A549 (cell line): Measurements from ENCODE around the gene ACOX1. TPM values are rescaled to one million over a fixed set of nuclear protein-coding genes. Genes with fewer than 3 reads are reported as not detected.

Experiments used
- ATAC-seq, 2 experiments: fragments of 200-7000 bp in 1 of 2; fragments of >200 bp in 1 of 2; cut with Nextera tagmentation in 1 of 2; cut with Tn5 transposase in 1 of 2; 3 replicates each; pipeline versions ENCODE4 v1.8.0 to v1.9.1; 2018 to 2020; ENCODE audit warnings: mild to moderate bottlenecking in 1 of 2, moderate library complexity in 1 of 2
- CTCF ChIA-PET: fragments of 300-600 bp; sonication (Branson Sonifier 250); formaldehyde crosslinking; extraction: SDS; loops from one replicate; lab custom pipeline; 2021; ENCODE audit warnings: antibody characterized with exemption, inconsistent platforms; lab: Yijun Ruan, JAX
- POLR2A ChIA-PET: fragments of 350-600 bp; formaldehyde crosslinking; extraction: SDS; loops from one replicate; lab custom pipeline; 2021; ENCODE audit warnings: antibody characterized with exemption, inconsistent platforms; lab: Yijun Ruan, JAX
- DNase-seq, 2 experiments: peaks; one replicate each; pipeline versions ENCODE4 v3.0.0 to v3.0.0-alpha.2; 2011 to 2016; ENCODE audit warnings: low read depth in 1 of 2, low spot score in 1 of 2
- FAIRE-seq: peaks from 2 replicates; lab custom pipeline; 2011; peaks lifted over from hg19 to GRCh38; lab: Jason Lieb, UNC
- H3K27ac ChIP-seq, 2 experiments: fragments of >200 bp; sonication (Bioruptor Twin); formaldehyde crosslinking; 3 replicates each; pipeline ENCODE4 v1.5.1; 2016 to 2017
- H3K4me1 ChIP-seq: fragments of >200 bp; sonication (Bioruptor Twin); formaldehyde crosslinking; 3 replicates; pipeline ENCODE4 v1.6.1; 2016
- H3K4me2 ChIP-seq: fragments of >200 bp; sonication (Bioruptor Twin); formaldehyde crosslinking; 3 replicates; pipeline ENCODE4 v1.6.1; 2016
- H3K4me3 ChIP-seq: fragments of >200 bp; sonication (Bioruptor Twin); formaldehyde crosslinking; 3 replicates; pipeline ENCODE4 v1.5.1; 2016
- H3K9me3 ChIP-seq: fragments of >200 bp; sonication (Bioruptor Twin); formaldehyde crosslinking; 3 replicates; pipeline ENCODE4 v1.6.1; 2016
- BCL3 ChIP-seq: fragments of >200 bp; sonication (Bioruptor Twin); formaldehyde crosslinking; IDR thresholded peaks from 3 replicates; pipeline ENCODE4 v1.6.1; 2016
- HDAC2 ChIP-seq: fragments of 200-600 bp; sonication (generic); IDR thresholded peaks from 2 replicates; pipeline ENCODE4 v1.6.1; 2016
- KDM1A ChIP-seq: fragments of 200-600 bp; sonication (generic); IDR thresholded peaks from 2 replicates; pipeline ENCODE4 v1.6.1; 2016; ENCODE audit warnings: low read depth, mild to moderate bottlenecking
- KDM5A ChIP-seq: fragments of 200-600 bp; sonication (generic); IDR thresholded peaks from 2 replicates; pipeline ENCODE4 v1.6.1; 2016; ENCODE audit warnings: antibody characterized with exemption, mild to moderate bottlenecking
- MAFK ChIP-seq: fragments of 450-650 bp; IDR thresholded peaks from 2 replicates; pipeline ENCODE4 v1.6.1; 2014; ENCODE audit not compliant: partially characterized antibody
- NPAS2 ChIP-seq: fragments of 250-450 bp; sonication (Bioruptor Pico); IDR thresholded peaks from 2 replicates; pipeline ENCODE4 v1.8.0; 2022; ENCODE audit warnings: mild to moderate bottlenecking, moderate library complexity, borderline replicate concordance
- PHF8 ChIP-seq: fragments of 200-600 bp; sonication (generic); IDR thresholded peaks from 2 replicates; pipeline ENCODE4 v1.6.1; 2016; ENCODE audit warnings: low read depth, mild to moderate bottlenecking, antibody characterized with exemption, moderate library complexity, borderline replicate concordance
- RAD21 ChIP-seq, 2 experiments: fragments of >200 bp in 1 of 2; sonication (Bioruptor Twin) in 1 of 2; formaldehyde crosslinking in 1 of 2; IDR thresholded peaks in 1 of 2; conservative IDR thresholded peaks in 1 of 2; 2 replicates in 1 of 2; 3 replicates in 1 of 2; pipeline ENCODE4 v1.6.1; 2012 to 2018; ENCODE audit warnings: inconsistent platforms in 1 of 2
- RCOR1 ChIP-seq: fragments of 150-350 bp; IDR thresholded peaks from 2 replicates; pipeline ENCODE4 v1.6.1; 2014; ENCODE audit warnings: antibody characterized with exemption, low read length, low read depth
- SMC3 ChIP-seq: fragments of >200 bp; sonication (Bioruptor Twin); formaldehyde crosslinking; IDR thresholded peaks from 3 replicates; pipeline ENCODE4 v1.6.1; 2018; ENCODE audit warnings: inconsistent platforms
- ZFP36 ChIP-seq: fragments of 450-650 bp; IDR thresholded peaks from 2 replicates; pipeline ENCODE4 v1.6.1; 2014; ENCODE audit warnings: borderline replicate concordance; ENCODE audit not compliant: partially characterized antibody
- WGBS: methylation state at CpG from one replicate; pipeline ENCODE4 v1.1.6; 2017; ENCODE audit errors: missing lambda C conversion rate; 5-methylcytosine and 5-hydroxymethylcytosine counted together
- polyA plus RNA-seq, 4 experiments: library from polyadenylated mRNA; depleted of rRNA in 3 of 4; stranded (reverse); fragments of >200 nt; fragmentation: RNase III in 1 of 4; extraction: RNeasy Plus Mini Kit Qiagen cat#74134 plus additional on column Dnase treatment in 1 of 4; gene quantifications; 2 replicates in 3 of 4; 3 replicates in 1 of 4; pipeline ENCODE4 v1.2.3, GENCODE V29; 2011 to 2017

ACOX1 gene
- polyA plus RNA-seq, 2 of the 4 experiments (the other 2 are of a cell fraction) = 17.9 to 31.1 TPM

- POLR2A ChIA-PET = no interaction called here
- TF ChIP-seq KDM1A = no peak
- TF ChIP-seq SMC3 = no peak
- no peak for TF ChIP-seq NPAS2 (CRISPR knock-in tag)
- TF ChIP-seq RAD21 (conservative IDR thresholded peaks at IDR 0.05 in 1 of 2, IDR thresholded peaks at IDR 0.05 in 1 of 2) = no peak
- TF ChIP-seq PHF8 = no peak
- no peak for TF ChIP-seq ZFP36
- no peak for TF ChIP-seq BCL3
- TF ChIP-seq, all 56 proteins: peak for 0
- no peak overlapping the region for H3K27ac ChIP-seq
- CTCF ChIA-PET = interaction anchor here (3.4 kb wide), 1 partner anchor 15 kb away, joined by 36 read pairs; the partner anchor contains the start of gene CDK3
- peaks cover 12% of the 10 kb centered on the region; the same call in 2 of the 3 replicates for H3K4me1 ChIP-seq
- H3K4me2 ChIP-seq = no peak overlapping the region
- H3K9me3 ChIP-seq = no peaks in the 10 kb centered on the region
- ATAC-seq (no peak), DNase-seq (no peak), FAIRE-seq (no peak)
- WGBS = 89% methylated on average over 4 of the region's 4 CpGs
- no peak overlapping the region for H3K4me3 ChIP-seq
Measured at GRCh38 chr17:75985986-75986385, 7.0 kb upstream of the ACOX1 start.

GRCh38 chr17:75983501-75984181 is 4.7 kb upstream of the ACOX1 start:
- WGBS = 79% methylated on average over 6 of the region's 6 CpGs
- no peak for TF ChIP-seq SMC3
- no peak overlapping the region for H3K4me2 ChIP-seq
- H3K4me1 ChIP-seq = peaks cover 20% of the 10 kb centered on the region; the same call in 2 of the 3 replicates
- FAIRE-seq (no peak), DNase-seq (no peak), ATAC-seq (no peak)
- no peak overlapping the region for H3K27ac ChIP-seq
- ChIA-PET POLR2A (no interaction called here), CTCF (interaction anchor here (0.6 to 3.4 kb wide), 9 partner anchors 13 to 388 kb away, joined by 3 to 36 read pairs (median 4); partner anchors contain the start of gene CDK3)
- no peaks in the 10 kb centered on the region for H3K9me3 ChIP-seq
- no peak overlapping the region for H3K4me3 ChIP-seq

- Histone ChIP-seq H3K4me2 (peak overlapping the region; percentile 82; the same call in 1 of the 3 replicates), H3K4me3 (no peak overlapping the region)
Measured at GRCh38 chr17:75981019-75981615, 2.2 kb upstream of the ACOX1 start.

GRCh38 chr17:75980188-75981018 is 1.4 kb upstream of the ACOX1 start:
- FAIRE-seq = no peak
- peak overlapping the region; percentile 84 for H3K4me3 ChIP-seq
- ChIA-PET CTCF (interaction anchor here (0.6 to 1.9 kb wide), 11 partner anchors 9 to 480 kb away, joined by 3 to 7 read pairs (median 4); partner anchors contain the start of genes CDK3 and MRPL38), POLR2A (interaction anchor here (0.6 to 0.7 kb wide), 3 partner anchors 137 to 200 kb away, joined by 3 to 4 read pairs (median 3); no protein-coding TSS in a partner anchor)
- no peak for TF ChIP-seq HDAC2
- TF ChIP-seq RAD21 (conservative IDR thresholded peaks at IDR 0.05 in 1 of 2, IDR thresholded peaks at IDR 0.05 in 1 of 2) = no peak
- TF ChIP-seq KDM1A = 0 out of 2 replicates have a peak, but pooled peaks have one; percentile 79
- H3K27ac ChIP-seq = peak overlapping the region; percentile 90 to 93
- H3K9me3 ChIP-seq = no peaks in the 10 kb centered on the region
- no peak for DNase-seq
- peak overlapping the region; percentile 82 for H3K4me2 ChIP-seq
- 84% methylated on average over 18 of the region's 18 CpGs for WGBS
- H3K4me1 ChIP-seq = peaks cover 43% of the 10 kb centered on the region
- ATAC-seq = no peak

More at GRCh38 chr17:75981019-75981615, 2.2 kb upstream of the ACOX1 start:
- Histone ChIP-seq H3K4me1 (peaks cover 38% of the 10 kb centered on the region; the same call in 2 of the 3 replicates), H3K27ac (no peak overlapping the region), H3K9me3 (no peaks in the 10 kb centered on the region)
- no peak for DNase-seq
- no peak for ATAC-seq
- TF ChIP-seq KDM5A = no peak
- peak; percentile 35 for TF ChIP-seq MAFK
- TF ChIP-seq RCOR1 = no peak
- ChIA-PET POLR2A (no interaction called here), CTCF (interaction anchor here (0.7 to 1.9 kb wide), 10 partner anchors 8 to 299 kb away, joined by 3 to 7 read pairs (median 4); partner anchors contain the start of gene MRPL38)
- WGBS = 94% methylated on average over 7 of the region's 7 CpGs
- FAIRE-seq = no peak
